CD4-positive, alpha-beta T cell treated with Interleukin-12 subunit alpha and Interleukin-12 subunit beta, for 1 hour (primary cell): ENCODE measurements around the gene POLQ.
"Not testable (repeated sequence)": the region's sequence is repeated elsewhere in the genome, so short reads cannot be mapped to it uniquely, and the experiment has no call there.

ENCODE experiments used
- DNase-seq: peaks from one replicate; pipeline ENCODE4 v3.0.0-alpha.2; 2020

The POLQ gene

DNA sequence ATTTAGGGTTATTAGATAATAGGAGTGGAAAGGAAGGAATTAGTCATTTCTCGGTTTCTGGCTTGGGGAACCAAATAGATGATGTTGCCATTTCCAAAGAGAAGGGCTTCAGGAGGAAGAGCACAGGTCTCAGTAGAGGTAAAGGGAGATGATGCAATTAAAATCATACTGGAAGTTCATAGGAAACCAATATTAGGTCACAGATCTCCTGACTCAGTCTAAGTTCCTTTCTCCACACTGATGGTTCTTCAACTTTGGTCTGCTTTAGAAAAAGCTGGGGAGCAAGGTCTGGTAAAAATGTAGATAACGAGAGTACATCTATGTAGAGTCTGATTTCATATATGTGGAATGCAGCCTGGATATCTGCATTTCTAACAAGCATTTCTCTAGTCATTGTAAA is 130.9 kb downstream of the POLQ start:
- DNase-seq: no peak

DNA sequence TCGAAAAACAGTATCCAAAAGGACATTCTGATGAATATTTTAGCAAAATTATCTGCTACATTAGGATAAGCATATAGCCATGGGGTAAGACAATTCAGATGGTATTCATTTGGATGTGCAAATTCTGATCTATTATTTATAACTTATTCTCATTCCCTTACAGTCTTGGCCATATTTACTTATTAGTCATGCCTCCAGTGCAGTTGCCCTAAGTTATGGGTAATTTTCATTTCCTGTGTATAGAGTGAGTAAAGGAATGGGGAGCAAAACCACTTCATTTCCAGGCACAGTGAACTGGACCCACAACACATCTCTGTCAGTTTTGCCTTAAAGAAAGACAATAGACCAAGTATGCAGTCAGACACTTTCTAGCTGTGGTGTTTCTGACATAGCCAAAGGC is 134.3 kb downstream of the POLQ start:
- DNase-seq: no peak

- DNase-seq: no peak
Observed at GRCh38 chr3:121405631-121406030, 140.2 kb downstream of the POLQ start.

DNA sequence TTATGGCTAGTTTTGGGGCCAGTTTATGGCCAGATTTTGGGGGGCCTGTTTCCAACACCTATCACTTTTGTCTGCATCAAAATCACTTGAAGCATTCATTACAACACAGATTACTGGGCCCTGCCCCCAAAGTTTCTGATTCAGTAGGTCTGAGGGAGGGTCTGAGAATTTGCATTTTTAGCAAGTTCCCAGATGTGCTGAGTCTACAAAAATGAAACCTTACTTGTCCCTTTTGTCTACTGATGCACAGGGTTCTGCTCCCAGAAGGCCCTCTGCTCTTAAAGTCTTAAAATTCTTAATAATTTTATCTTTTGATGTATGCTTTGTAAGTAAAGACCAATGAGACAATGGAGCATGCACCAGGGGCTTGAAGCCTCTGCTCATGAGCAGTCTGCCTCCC is 146.0 kb downstream of the POLQ start:
- DNase-seq: no peak

DNA sequence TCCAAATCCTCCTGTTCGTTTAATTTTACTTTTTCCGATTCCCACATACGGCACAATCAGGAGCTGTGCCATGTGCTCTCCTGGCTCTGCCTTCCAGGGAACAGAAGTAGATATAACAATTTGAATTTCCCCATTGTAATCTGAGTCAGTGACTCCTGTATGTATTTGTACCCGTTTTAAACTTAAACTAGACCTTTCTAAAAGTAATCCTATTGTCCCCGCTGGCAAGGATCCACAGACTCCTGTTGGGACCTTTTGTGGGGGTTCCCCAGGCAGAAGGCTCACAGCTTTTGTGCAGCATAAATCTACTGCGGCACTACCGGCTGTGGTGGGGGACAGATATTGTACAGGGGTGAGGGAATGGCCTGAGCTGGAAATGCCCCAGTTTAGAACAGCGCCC is 147.7 kb downstream of the POLQ start:
- not testable (repeated sequence) for DNase-seq

DNA sequence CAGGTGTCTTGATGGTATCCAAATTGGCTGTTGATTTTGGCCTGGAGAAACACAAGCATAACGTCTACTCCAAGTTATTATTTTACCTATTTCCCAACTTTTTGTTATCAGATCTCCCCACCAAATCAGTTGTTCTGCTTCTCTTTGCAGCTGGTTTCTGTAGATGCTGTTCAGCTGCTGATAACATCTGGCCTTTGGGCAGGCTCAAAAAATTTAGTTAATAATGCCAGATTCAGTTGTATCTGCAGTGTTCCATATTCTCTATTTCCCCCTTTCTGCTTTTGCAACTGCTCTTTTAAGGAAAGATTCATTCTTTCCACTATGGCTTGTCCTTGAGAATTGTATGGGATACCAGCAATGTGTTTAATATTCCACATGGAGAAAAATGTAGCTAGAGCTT is 149.8 kb downstream of the POLQ start:
- not testable (repeated sequence) for DNase-seq

GRCh38 chr3:121388308-121388707 is 157.5 kb downstream of the POLQ start:
- DNase-seq: not testable (repeated sequence)
